Uterus (tissue), 2 donors: ENCODE results near the gene CCL5.

Experiments used
- CTCF ChIP-seq, 4 experiments: fragments of 200-600 bp in 2 of 4; fragments of 450-650 bp in 2 of 4; sonication (generic) in 2 of 4; IDR thresholded peaks; one replicate each; pipeline ENCODE4 v1.5.1; 2016 to 2019; ENCODE audit warnings: antibody characterized with exemption in 4 of 4, mild to moderate bottlenecking in 2 of 4, moderate library complexity in 1 of 4
- POLR2A ChIP-seq, 2 donors: fragments of 450-650 bp; IDR thresholded peaks; one replicate each; pipeline ENCODE4 v1.6.1; 2016; ENCODE audit warnings: antibody characterized with exemption in 2 of 2, mild to moderate bottlenecking in 1 of 2, moderate library complexity in 1 of 2

GRCh38 chr17:35920229-35920628 lies 40.1 kb upstream of the CCL5 start:
- TF ChIP-seq CTCF (IDR thresholded peaks at IDR 0.05): no peak
- no peak for TF ChIP-seq POLR2A (IDR thresholded peaks at IDR 0.05)
